Activated CD8-positive, alpha-beta memory T cell treated with anti-CD3 and anti-CD28 coated beads, Interleukin-2, amount 10 ng/mL, durations not matched to agents 7 days and 5 days (primary cell): ENCODE measurements around the gene TNS2. TPM values are rescaled to one million over a fixed set of nuclear protein-coding genes. Genes with fewer than 3 reads are reported as not detected.
"Not testable (repeated sequence)": the region's sequence is repeated elsewhere in the genome, so short reads cannot be mapped to it uniquely, and the experiment has no call there.

Experiments
- ATAC-seq: fragments of 150-1000 bp; cut with Tn5 transposase; one replicate; pipeline ENCODE4 v1.10.0; 2021; ENCODE audit warnings: moderate library complexity
- CTCF ChIA-PET: fragments of 350-600 bp; sonication (Branson Sonifier 250); formaldehyde crosslinking; loops from one replicate; lab custom pipeline; 2021; ENCODE audit warnings: antibody characterized with exemption; lab: Charles Lee
- DNase-seq: peaks from one replicate; pipeline ENCODE4 v3.0.0-alpha.2; 2020
- H3K27ac Mint-ChIP-seq: one replicate; pipeline ENCODE4 v1.8.0; 2021; ENCODE audit warnings: mild to moderate bottlenecking, mixed read lengths
- H3K27me3 Mint-ChIP-seq: one replicate; pipeline ENCODE4 v1.8.0; 2021; ENCODE audit warnings: mixed read lengths
- H3K36me3 Mint-ChIP-seq: one replicate; pipeline ENCODE4 v1.8.0; 2021; ENCODE audit warnings: mild to moderate bottlenecking, mixed read lengths
- H3K4me1 Mint-ChIP-seq: one replicate; pipeline ENCODE4 v1.8.0; 2021; ENCODE audit warnings: mixed read lengths
- H3K4me3 Mint-ChIP-seq: one replicate; pipeline ENCODE4 v1.8.0; 2021; ENCODE audit warnings: mild to moderate bottlenecking, moderate library complexity, mixed read lengths
- H3K9me3 Mint-ChIP-seq: one replicate; pipeline ENCODE4 v1.8.0; 2022; ENCODE audit warnings: low read depth, mixed read lengths
- total RNA-seq, 2 experiments: library from RNA; stranded (reverse); gene quantifications; one replicate each; pipeline ENCODE4 v1.2.3, GENCODE V29; 2021

Gene TNS2
- total RNA-seq, 2 experiments from 2014 or later = 0.58 to 0.89 TPM

DNA sequence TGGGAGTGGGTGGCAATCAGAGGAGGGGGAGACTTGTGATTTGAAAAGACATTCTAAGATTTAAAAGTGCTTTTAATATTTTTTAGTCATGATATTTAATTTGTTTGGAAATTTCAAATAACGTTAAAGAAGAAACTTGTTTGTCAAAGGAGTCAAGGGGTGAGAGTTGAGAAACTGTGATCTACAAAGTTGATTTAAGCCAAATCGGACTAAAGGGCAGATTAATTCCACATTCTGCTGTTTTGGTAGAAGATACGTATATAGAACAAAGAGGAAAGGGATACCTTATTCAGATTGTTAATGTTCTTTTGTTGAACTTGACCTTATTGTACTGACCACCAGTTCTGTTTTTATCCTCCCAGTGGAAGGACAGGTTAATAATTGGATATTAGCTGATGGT lies 36.9 kb upstream of the TNS2 start:
- DNase-seq (no peak), ATAC-seq (no peak)
- no peaks in the 10 kb centered on the region for H3K9me3 Mint-ChIP-seq
- H3K36me3 Mint-ChIP-seq = peaks cover 54% of the 10 kb centered on the region
- CTCF ChIA-PET = interaction anchor here (0.9 kb wide), 1 partner anchor 72 kb away, joined by 3 read pairs; no protein-coding TSS in a partner anchor
- no peak overlapping the region for H3K27ac Mint-ChIP-seq
- no peaks in the 10 kb centered on the region for H3K27me3 Mint-ChIP-seq
- peaks cover 59% of the 10 kb centered on the region for H3K4me1 Mint-ChIP-seq
- H3K4me3 Mint-ChIP-seq = no peak overlapping the region

DNA sequence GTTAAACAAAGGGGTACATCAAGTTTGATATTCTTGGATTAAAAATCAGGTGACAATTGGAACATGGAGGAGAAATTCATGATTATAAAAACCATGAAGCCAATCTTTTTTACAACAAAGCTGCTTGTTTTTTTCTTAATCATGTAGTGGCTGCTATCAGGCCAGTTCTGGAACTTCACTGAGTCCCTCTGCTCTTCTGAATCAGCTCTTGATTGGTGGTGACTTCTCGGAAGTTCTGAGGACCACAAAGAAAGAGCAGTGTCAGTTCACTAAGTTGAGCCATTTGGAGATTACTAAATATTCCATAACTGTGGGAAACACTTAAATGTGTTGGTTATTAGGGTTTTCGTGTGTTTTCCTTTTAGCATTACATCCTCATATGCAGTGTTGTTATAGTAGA lies 35.2 kb upstream of the TNS2 start:
- Mint-ChIP-seq H3K36me3 (peaks cover 56% of the 10 kb centered on the region), H3K27me3 (no peaks in the 10 kb centered on the region), H3K4me3 (no peak overlapping the region), H3K4me1 (peaks cover 43% of the 10 kb centered on the region), H3K27ac (peak overlapping the region; percentile 63), H3K9me3 (no peaks in the 10 kb centered on the region)
- CTCF ChIA-PET = interaction anchor here (1.0 to 1.4 kb wide), 3 partner anchors 9 to 24 kb away, joined by 4 to 7 read pairs (median 4); partner anchors contain the start of gene EIF4B
- ATAC-seq (peak; percentile 63), DNase-seq (no peak)

GRCh38 chr12:53025250-53025649 lies 24.6 kb upstream of the TNS2 start:
- DNase-seq (no peak), ATAC-seq (no peak)
- CTCF ChIA-PET = interaction anchor here (0.6 to 2.8 kb wide), 4 partner anchors 10 to 51 kb away, joined by 3 to 10 read pairs (median 4); no protein-coding TSS in a partner anchor
- Mint-ChIP-seq H3K27ac (no peak overlapping the region), H3K36me3 (peaks cover 61% of the 10 kb centered on the region), H3K9me3 (no peaks in the 10 kb centered on the region), H3K27me3 (no peaks in the 10 kb centered on the region), H3K4me3 (no peak overlapping the region), H3K4me1 (no peaks in the 10 kb centered on the region)

GRCh38 chr12:53027014-53027413 lies 22.9 kb upstream of the TNS2 start:
- H3K27ac Mint-ChIP-seq, DNase-seq, H3K9me3 Mint-ChIP-seq, H3K4me1 Mint-ChIP-seq, H3K27me3 Mint-ChIP-seq, ATAC-seq, H3K4me3 Mint-ChIP-seq: not testable (repeated sequence)
- peaks cover 57% of the 10 kb centered on the region for H3K36me3 Mint-ChIP-seq
- CTCF ChIA-PET = interaction anchor here (2.8 kb wide), 1 partner anchor 11 kb away, joined by 10 read pairs; no protein-coding TSS in a partner anchor

GRCh38 chr12:53031616-53032015 lies 18.2 kb upstream of the TNS2 start:
- Mint-ChIP-seq H3K4me1 (peaks cover 14% of the 10 kb centered on the region), H3K36me3 (peaks cover 58% of the 10 kb centered on the region), H3K27me3 (no peaks in the 10 kb centered on the region), H3K9me3 (no peaks in the 10 kb centered on the region), H3K27ac (no peak overlapping the region), H3K4me3 (no peak overlapping the region)
- DNase-seq (no peak), ATAC-seq (no peak)
- CTCF ChIA-PET = interaction anchor here (1.0 to 1.4 kb wide), 4 partner anchors 10 to 35 kb away, joined by 3 to 5 read pairs (median 3); partner anchors contain the start of gene EIF4B

DNA sequence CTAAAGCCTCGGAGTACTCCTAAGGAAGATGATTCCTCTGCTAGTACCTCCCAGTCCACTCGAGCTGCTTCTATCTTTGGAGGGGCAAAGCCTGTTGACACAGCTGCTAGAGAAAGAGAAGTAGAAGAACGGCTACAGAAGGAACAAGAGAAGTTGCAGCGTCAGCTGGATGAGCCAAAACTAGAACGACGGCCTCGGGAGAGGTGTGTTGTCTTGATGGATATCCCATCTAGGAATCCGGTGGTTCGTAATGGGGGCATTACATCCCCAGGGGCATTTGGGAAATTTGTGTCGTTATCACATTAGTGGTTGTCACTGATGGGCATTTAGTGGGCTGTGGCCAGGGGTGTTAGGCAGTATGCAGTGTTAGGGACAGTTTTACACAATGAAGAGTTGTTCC lies 16.0 kb upstream of the TNS2 start:
- Mint-ChIP-seq H3K4me1 (peaks cover 34% of the 10 kb centered on the region), H3K27ac (peak overlapping the region; percentile 1), H3K36me3 (peaks cover 56% of the 10 kb centered on the region)
- DNase-seq, ATAC-seq, H3K27me3 Mint-ChIP-seq, H3K4me3 Mint-ChIP-seq, H3K9me3 Mint-ChIP-seq: not testable (repeated sequence)
- CTCF ChIA-PET = interaction anchor here (1.3 to 1.6 kb wide), 2 partner anchors 12 to 28 kb away, joined by 3 read pairs; no protein-coding TSS in a partner anchor

- Mint-ChIP-seq H3K4me3 (no peak overlapping the region), H3K36me3 (peaks cover 62% of the 10 kb centered on the region), H3K9me3 (no peaks in the 10 kb centered on the region), H3K4me1 (peaks cover 40% of the 10 kb centered on the region), H3K27ac (peak overlapping the region; percentile 63), H3K27me3 (no peaks in the 10 kb centered on the region)
- ATAC-seq (no peak), DNase-seq (no peak)
- CTCF ChIA-PET = interaction anchor here (1.2 to 1.6 kb wide), 3 partner anchors 12 to 27 kb away, joined by 3 to 4 read pairs (median 3); no protein-coding TSS in a partner anchor
These were observed 15.4 kb upstream of the TNS2 start for GRCh38 chr12:53034459-53034858.

DNA sequence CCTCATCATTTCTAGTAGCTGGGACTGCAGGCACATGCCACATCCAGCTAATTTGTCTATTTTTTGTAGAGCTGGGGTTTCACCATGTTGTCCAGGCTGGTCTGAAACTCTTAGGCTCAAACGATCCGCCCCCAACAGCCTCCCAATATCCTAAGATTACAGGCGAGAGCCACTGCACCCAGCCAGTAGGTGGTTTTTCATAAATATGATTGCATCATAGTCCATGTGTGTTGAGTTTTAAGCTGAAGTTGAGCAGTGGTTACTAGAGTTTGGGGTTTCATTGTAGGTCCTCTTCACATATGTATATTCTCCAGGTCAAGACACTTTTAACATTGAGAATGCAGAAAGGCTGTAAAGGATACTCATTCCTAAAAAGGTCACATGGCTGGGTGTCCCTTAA lies 13.1 kb upstream of the TNS2 start:
- Mint-ChIP-seq H3K27me3 (no peaks in the 10 kb centered on the region), H3K4me3 (no peak overlapping the region), H3K9me3 (no peaks in the 10 kb centered on the region), H3K4me1 (peaks cover 42% of the 10 kb centered on the region), H3K36me3 (peaks cover 64% of the 10 kb centered on the region), H3K27ac (no peak overlapping the region)
- DNase-seq (no peak), ATAC-seq (no peak)
- CTCF ChIA-PET = interaction anchor here (1.1 to 3.6 kb wide), 3 partner anchors 8 to 11 kb away, joined by 3 to 10 read pairs (median 3); no protein-coding TSS in a partner anchor

GRCh38 chr12:53039851-53040250 lies 10.0 kb upstream of the TNS2 start:
- CTCF ChIA-PET = interaction anchor here (0.6 to 3.6 kb wide), 5 partner anchors 14 to 118 kb away, joined by 3 to 11 read pairs (median 9); no protein-coding TSS in a partner anchor
- no peak for ATAC-seq
- H3K4me3 Mint-ChIP-seq = no peak overlapping the region
- no peak for DNase-seq
- H3K27ac Mint-ChIP-seq = no peak overlapping the region
- no peaks in the 10 kb centered on the region for H3K27me3 Mint-ChIP-seq
- H3K9me3 Mint-ChIP-seq = no peaks in the 10 kb centered on the region
- peaks cover 52% of the 10 kb centered on the region for H3K36me3 Mint-ChIP-seq
- peaks cover 31% of the 10 kb centered on the region for H3K4me1 Mint-ChIP-seq

GRCh38 chr12:53042607-53043454 lies 7.0 kb upstream of the TNS2 start:
- ATAC-seq = no peak

DNA sequence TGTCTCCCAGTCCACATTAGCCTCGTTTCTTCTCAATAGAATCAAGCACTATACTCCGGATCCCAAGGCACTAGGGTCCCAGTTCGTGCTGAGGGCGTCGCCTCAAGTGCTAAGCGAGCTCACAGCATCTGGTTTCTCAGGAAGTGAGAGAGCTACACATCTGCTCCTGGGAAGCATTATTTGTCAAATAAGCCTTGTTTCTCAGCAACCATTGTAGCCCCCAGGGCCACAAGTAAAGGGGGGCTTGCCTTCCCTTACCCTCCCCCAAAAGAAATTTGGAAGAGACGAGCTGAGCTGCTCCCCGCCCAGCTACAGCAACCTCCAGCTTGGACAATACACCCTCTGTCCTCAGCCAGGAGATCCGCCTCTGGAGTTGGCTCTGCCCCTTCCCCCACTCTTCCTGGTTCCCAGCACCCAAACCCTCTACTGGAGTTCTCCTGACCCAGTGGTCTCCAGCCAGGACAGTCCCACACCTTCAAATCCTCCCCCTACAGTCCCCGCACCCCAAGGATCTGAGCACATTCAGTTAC lies 5.7 kb upstream of the TNS2 start:
- H3K4me1 Mint-ChIP-seq = peaks cover 20% of the 10 kb centered on the region
- no peak overlapping the region for H3K4me3 Mint-ChIP-seq
- no peaks in the 10 kb centered on the region for H3K9me3 Mint-ChIP-seq
- H3K36me3 Mint-ChIP-seq = peaks cover 24% of the 10 kb centered on the region
- CTCF ChIA-PET = interaction anchor here (0.6 to 4.4 kb wide), 3 partner anchors 11 to 35 kb away, joined by 3 to 24 read pairs (median 4); partner anchors contain the start of gene SPRYD3
- H3K27me3 Mint-ChIP-seq = peaks cover 11% of the 10 kb centered on the region
- DNase-seq = no peak
- H3K27ac Mint-ChIP-seq = no peak overlapping the region
- ATAC-seq = no peak

More at GRCh38 chr12:53042607-53043454, 7.0 kb upstream of the TNS2 start:
- peaks cover 27% of the 10 kb centered on the region for H3K4me1 Mint-ChIP-seq
- peaks cover 11% of the 10 kb centered on the region for H3K27me3 Mint-ChIP-seq
- H3K27ac Mint-ChIP-seq = peak overlapping the region; percentile 16
- CTCF ChIA-PET = interaction anchor here (1.2 to 1.3 kb wide), 2 partner anchors 11 to 23 kb away, joined by 3 read pairs; no protein-coding TSS in a partner anchor
- peaks cover 33% of the 10 kb centered on the region for H3K36me3 Mint-ChIP-seq
- no peak for DNase-seq
- H3K9me3 Mint-ChIP-seq = no peaks in the 10 kb centered on the region
- H3K4me3 Mint-ChIP-seq = no peak overlapping the region

GRCh38 chr12:53044896-53045695 lies 4.8 kb upstream of the TNS2 start:
- no peak for DNase-seq
- peaks cover 15% of the 10 kb centered on the region for H3K36me3 Mint-ChIP-seq
- H3K27me3 Mint-ChIP-seq = peaks cover 11% of the 10 kb centered on the region
- no peak overlapping the region for H3K27ac Mint-ChIP-seq
- peaks cover 17% of the 10 kb centered on the region for H3K4me1 Mint-ChIP-seq
- CTCF ChIA-PET = interaction anchor here (1.0 to 13.7 kb wide), 6 partner anchors 9 to 58 kb away, joined by 3 to 153 read pairs (median 16); partner anchors contain the start of genes IGFBP6, SOAT2 and SPRYD3
- ATAC-seq = no peak
- no peaks in the 10 kb centered on the region for H3K9me3 Mint-ChIP-seq
- H3K4me3 Mint-ChIP-seq = peak overlapping the region; percentile 83
